ENCODE measurements around the gene PIP5K1B.

DNA sequence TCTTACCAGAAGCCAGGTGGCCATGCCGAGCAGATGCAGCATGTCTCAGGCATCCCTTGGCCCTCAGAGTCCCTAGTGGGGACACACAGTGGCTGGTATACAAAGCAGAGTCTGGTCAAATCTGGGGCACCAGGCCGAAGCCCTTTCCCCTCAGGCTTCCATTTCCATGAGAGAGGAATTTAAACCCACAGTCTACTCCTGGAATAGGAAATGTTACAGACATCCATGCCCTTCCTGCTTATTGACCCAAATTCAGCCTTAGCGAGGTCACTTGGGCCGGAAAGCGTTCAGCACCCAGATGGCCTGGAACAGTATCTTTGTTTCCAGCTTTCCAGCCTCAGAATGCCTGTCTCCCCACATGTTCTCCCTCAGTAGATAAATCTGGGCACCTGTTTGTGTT, 131.7 kb downstream of the PIP5K1B start:
- TF ChIP-seq, protein P1, sequence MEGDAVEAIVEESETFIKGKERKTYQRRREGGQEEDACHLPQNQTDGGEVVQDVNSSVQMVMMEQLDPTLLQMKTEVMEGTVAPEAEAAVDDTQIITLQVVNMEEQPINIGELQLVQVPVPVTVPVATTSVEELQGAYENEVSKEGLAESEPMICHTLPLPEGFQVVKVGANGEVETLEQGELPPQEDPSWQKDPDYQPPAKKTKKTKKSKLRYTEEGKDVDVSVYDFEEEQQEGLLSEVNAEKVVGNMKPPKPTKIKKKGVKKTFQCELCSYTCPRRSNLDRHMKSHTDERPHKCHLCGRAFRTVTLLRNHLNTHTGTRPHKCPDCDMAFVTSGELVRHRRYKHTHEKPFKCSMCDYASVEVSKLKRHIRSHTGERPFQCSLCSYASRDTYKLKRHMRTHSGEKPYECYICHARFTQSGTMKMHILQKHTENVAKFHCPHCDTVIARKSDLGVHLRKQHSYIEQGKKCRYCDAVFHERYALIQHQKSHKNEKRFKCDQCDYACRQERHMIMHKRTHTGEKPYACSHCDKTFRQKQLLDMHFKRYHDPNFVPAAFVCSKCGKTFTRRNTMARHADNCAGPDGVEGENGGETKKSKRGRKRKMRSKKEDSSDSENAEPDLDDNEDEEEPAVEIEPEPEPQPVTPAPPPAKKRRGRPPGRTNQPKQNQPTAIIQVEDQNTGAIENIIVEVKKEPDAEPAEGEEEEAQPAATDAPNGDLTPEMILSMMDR (IDR thresholded peaks at IDR 0.05; ENCODE audit: low read length) = no peak
- TF ChIP-seq EZH2 (optimal IDR thresholded peaks at IDR 0.05; ENCODE audit: low read depth, low read length) = no peak

All from MM.1S (cell line).